ENCODE data around the gene CALHM4.
"Not testable (repeated sequence)": the region's sequence is repeated elsewhere in the genome, so short reads cannot be mapped to it uniquely, and the experiment has no call there.

DNA sequence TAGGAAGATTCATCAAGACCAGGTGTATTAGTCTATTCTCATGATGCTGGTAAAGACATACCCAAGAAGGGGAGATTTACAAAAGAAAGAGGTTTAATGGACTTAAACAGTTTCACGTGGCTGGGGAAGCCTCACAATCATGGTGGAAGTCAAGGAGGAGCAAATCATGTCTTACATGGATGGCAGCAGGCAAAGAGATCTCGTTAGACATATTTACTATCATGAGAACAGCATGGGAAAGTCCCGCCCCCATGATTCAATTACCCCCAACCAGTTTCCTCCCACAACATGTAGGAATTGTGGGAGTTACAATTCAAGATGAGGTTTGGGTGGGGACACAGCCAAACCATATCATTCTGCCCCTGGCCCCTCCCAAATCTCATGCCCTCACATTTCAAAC is 50.4 kb downstream of the CALHM4 start:
- not testable (repeated sequence) for TF ChIP-seq SUZ12 (IDR thresholded peaks at IDR 0.05; ENCODE audit: extremely low read depth, insufficient read depth, insufficient read length); YY1 (IDR thresholded peaks at IDR 0.05; ENCODE audit: insufficient read depth, insufficient read length)
